GM19193 (cell line): Measurements from ENCODE around the gene DAPL1.

Experiments
- POLR2A ChIP-seq: IDR thresholded peaks from 4 replicates; pipeline ENCODE4 v1.6.1; 2011; ENCODE audit not compliant: insufficient read depth, insufficient read length; ENCODE audit errors: extremely low read depth

DAPL1 gene

GRCh38 chr2:158772306-158773078 is 22.6 kb upstream of the DAPL1 start:
- no peak for TF ChIP-seq POLR2A

DNA sequence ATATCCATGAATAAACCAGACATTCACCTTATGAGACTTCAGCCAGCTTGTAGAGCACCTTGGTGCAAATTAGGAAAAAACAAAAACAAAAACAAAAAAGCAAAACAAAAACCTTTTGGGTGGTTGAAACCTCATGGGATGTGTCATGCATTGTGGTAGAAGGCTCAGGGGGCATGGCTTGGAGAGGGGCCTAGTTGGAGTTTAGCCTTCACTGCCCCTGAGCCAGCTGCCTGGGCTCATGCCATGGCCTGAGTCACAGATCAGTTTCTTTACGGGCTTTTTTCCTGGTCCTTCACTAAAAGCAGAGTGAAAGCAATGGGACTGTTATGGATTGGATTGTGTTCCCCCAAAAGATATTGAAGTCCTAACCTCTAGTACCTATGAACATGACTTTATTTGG is 22.0 kb upstream of the DAPL1 start:
- TF ChIP-seq POLR2A: no peak

- TF ChIP-seq POLR2A: no peak
These were observed 20.4 kb upstream of the DAPL1 start for GRCh38 chr2:158774681-158775080.

DNA sequence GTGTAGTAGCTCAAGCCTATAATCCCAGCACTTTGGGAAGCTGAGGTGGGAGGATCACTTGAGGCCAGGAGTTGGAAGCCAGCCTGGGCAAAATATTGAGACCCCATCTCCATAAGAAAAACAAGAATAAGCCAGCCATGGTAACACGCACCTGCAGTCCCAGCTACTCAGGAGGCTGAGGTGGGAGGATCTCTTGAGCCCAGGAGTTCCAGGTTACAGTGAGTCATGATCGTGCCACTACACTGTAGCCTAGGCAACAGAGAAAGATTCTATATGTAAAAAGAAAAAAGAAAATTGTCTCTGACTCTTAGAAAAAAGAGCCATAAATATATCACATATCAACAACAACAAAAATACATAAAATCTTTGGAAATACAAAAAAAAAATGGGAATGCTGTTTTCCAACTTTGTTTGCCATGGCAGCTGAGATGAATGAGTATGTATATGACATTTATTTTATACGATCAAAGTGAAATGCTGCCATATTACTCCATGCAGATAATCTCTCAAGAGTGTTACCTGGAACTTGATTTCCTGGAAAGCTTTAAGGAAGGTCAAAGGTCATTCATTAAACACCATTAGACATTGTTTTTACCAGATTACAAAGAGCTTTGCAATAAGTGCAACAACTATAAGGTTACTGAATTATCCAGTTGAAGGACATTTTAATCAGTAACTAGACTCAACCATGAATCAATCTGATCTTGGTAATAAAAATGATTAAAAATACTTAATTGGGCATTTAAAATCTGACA is 19.7 kb upstream of the DAPL1 start:
- TF ChIP-seq POLR2A: no peak

GRCh38 chr2:158776231-158776630 is 18.9 kb upstream of the DAPL1 start:
- no peak for TF ChIP-seq POLR2A

DNA sequence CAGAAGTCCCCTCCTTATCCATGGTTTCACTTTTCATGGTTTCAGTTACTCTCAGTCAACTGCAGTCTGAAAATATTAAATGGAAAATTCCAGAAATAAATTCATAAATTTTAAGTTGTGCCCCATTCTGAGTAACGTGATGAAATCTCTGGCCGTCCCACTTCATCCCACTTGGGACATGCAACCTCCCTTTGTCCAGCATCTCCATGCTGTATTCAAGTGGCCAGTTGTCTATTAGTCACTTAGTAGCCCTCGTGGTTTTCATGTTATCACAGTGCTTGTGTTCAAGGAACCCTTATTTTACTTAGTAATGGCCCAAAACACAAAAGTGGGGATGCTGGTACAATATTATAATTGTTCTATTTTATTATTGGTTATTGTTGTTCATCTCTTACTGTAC is 18.0 kb upstream of the DAPL1 start:
- TF ChIP-seq POLR2A: no peak

DNA sequence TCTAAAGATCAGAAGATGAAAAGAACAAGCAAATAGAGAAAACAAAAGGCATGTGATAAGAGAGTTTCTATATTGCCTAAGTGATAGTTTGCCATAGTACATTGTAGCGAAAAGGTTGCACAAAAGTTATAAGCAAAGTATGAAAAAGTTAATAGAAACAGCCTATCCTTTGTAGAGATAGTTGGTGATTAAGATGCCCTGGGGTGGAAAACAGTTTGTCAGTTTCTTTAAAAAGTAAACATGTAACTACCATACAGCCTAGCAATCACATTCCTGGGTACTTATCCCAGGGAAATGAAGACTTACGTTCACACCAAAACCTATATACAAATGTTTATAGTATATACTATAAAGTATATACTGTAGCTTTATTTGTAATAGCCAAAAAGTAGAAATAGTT is 16.9 kb upstream of the DAPL1 start:
- TF ChIP-seq POLR2A: no peak

DNA sequence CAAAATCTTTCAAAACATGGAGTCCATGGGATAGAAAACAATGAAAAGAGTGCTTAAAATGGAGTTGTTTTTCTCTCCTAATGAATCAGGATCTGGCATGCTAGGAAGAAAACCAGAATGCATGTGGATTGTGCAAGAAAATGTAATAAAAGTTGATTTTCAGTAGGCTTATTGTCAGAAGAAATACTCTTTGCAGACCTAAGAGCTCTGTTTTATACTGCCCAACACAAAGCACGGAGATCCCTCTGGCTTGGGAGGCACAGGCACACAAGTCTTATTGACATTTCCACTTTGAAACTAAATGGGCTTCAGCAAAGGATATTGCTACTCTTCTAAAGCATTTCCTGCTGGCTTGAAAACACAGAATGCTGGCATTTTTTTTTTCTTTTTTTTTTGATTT is 15.5 kb upstream of the DAPL1 start:
- no peak for TF ChIP-seq POLR2A

GRCh38 chr2:158781353-158781961 is 13.7 kb upstream of the DAPL1 start:
- TF ChIP-seq POLR2A: no peak

- TF ChIP-seq POLR2A: no peak
These were observed 13.0 kb upstream of the DAPL1 start for GRCh38 chr2:158782136-158782535.

DNA sequence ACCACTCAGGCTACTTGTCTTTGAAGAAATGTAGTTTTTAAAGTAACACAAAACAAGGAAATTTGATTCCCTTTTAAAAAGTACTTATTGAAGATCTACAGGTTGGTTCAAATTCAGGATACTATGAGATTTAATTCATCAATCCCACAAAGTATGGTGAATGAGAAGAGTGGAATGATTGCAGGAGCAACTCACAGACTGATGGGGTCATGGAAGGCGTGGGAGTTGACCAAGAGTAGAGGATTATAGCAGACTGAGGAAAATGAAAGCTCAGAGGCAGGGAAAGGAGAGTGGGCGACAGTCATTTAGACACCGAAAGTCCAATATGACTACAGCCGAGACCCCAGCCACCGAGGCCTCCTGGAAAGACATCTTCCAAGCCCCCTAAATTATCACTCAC is 12.5 kb upstream of the DAPL1 start:
- TF ChIP-seq POLR2A: no peak

GRCh38 chr2:158783923-158784322 is 11.2 kb upstream of the DAPL1 start:
- TF ChIP-seq POLR2A: no peak

GRCh38 chr2:158786897-158787296 is 8.2 kb upstream of the DAPL1 start:
- no peak for TF ChIP-seq POLR2A

DNA sequence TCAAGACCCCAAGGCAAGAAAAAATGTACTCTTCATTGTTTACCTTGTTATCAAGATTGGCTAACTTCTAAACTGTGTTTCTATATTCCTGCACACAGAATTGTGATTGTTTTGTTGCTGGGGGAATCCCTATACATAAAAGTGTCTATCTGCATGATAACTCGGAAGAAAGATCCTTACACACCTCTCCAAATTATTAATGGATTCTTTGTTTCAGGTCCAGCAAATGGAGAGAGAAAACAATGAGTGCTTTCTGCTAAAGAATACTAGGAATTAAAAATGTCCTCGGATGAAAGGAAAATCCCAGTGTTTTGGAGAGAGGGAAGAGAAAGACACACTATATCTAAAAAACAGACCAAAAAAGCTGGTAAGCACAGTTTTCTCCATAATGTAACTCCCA is 6.2 kb upstream of the DAPL1 start:
- TF ChIP-seq POLR2A: no peak

- no peak for TF ChIP-seq POLR2A
These were observed 1.5 kb downstream of the DAPL1 start for GRCh38 chr2:158796652-158797051.

DNA sequence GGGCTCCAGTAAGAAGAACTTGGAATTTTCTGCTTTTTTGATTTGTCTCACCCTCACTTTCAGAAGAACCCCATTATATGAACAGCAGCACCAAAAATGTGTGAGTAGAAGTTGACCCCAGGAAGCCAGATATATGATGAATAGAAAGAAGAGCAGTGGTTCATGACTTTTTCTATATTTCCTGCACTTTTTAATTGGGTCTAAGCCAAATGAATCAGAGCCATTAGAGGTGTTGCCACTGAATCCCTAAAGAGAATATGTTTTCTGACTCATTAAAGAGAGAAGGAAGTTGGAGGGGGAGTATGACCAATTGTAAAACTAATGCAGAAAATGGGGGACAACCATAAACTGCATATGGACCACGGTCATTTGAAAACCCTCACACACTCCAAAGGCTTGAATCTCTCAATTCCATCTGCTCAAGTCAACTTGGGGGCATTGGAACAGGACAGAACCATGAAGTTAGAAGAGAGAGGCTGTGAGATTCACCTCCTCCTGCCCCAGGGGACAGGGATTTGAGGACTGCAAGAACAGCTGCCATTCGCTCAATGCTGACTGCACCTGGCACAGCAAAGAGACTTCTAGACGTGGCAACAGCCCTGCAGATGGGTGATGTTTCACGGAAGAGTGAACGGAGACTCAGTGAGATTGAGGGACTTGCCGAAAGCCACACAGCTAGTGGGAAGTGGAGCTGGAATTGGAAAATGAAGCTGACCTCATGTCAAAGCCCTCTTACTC is 3.0 kb downstream of the DAPL1 start:
- no peak for TF ChIP-seq POLR2A

- TF ChIP-seq POLR2A: no peak
These were observed 4.1 kb downstream of the DAPL1 start for GRCh38 chr2:158799181-158799580.
